ENCODE results near the gene YWHAG.
"Not testable (repeated sequence)": the region's sequence is repeated elsewhere in the genome, so short reads cannot be mapped to it uniquely, and the experiment has no call there.

The YWHAG gene

GRCh38 chr7:76358481-76359110 lies at the start of gene YWHAG:
Gene YWHAG, minus strand, starts transcription at chr7:76358991. Its CDS starts 183 bp downstream, at chr7:76358808.
- DNase-seq (ENCODE audit: low read depth in 2 of 2) = peak; percentile 72 to 74

- DNase-seq (ENCODE audit: low read depth in 2 of 2) = no peak
Measured at GRCh38 chr7:76408121-76408560, 49.4 kb upstream of the YWHAG start.

GRCh38 chr7:76407718-76408117 lies 48.9 kb upstream of the YWHAG start:
- no peak for DNase-seq (ENCODE audit: low read depth in 2 of 2)

DNA sequence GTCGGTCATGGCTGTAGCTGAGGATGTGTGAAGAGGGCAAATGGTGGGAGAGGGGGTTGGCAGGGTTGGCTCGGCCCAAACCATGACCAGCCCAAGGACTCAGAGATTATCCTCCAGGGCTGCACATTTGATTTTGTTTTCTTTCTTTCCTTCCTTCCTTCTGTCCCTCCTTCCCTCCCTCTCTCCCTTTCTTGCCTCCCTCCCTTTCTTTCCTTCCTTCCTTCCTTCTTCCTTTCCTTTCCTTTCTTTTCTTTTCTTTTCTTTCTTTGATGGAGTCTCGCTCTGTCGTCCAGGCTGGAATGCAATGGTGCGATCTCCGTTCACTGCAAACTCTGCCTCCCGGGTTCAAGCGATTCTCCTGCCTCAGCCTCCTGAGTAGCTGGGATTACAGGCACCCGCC lies 46.9 kb upstream of the YWHAG start:
- DNase-seq (ENCODE audit: low read depth in 2 of 2) = no peak

DNA sequence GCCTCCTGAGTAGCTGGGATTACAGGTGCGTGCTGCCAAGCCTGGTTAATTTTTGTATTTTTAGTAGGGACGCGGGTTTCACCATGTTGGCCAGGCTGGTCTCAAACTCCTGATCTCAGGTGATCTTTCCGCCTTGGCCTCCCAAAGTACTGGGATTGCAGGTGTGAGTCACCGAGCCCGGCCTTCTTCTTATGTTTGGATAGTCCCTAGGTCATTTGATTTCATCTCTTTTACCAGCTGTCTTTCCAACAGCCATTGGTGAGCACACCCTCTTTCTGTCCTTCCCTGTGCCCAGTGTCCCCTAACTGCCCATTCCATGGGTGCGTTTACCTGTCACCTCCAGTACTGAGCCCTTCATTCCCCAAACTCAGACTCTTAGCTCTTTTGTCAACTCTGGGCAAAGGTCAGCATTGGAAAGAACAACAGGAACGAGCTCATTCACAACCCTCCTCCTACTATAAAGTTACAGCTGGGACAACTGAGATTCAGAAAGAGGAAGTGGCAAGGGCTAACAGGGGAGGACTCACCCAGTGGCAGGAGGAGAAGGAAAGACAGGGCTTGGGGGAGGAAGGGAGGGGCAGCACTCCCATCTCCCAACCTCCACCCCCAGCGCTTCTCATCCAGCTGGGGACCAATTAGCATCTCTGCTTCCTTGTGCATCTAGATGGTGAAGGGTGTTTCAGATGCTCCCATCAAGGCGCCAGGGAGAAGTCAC lies 45.1 kb upstream of the YWHAG start:
- no peak for DNase-seq (ENCODE audit: low read depth in 2 of 2)

DNA sequence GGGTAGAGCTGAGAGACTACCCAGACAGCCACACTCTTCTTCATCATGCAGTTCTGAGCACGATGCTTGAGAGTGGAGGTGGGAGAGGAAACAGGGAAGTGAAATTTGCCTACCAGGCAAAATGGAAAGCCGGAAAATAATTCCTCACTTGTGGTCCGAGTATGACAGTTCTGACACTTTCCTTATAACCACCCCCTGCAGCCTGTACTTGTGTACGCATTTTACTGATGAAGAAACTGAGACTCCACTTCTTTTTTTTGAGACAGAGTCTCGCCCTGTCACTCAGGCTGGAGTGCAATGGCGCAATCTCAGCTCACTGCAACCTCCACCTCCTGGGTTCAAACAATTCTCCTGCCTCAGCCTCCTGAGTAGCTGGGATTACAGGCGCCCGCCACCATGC lies 44.3 kb upstream of the YWHAG start:
- DNase-seq (ENCODE audit: low read depth in 2 of 2) = not testable (repeated sequence)

- DNase-seq (ENCODE audit: low read depth in 2 of 2) = no peak
Measured at GRCh38 chr7:76400248-76400647, 41.5 kb upstream of the YWHAG start.

- DNase-seq (ENCODE audit: low read depth in 2 of 2) = peak; percentile 57 to 82
Measured at GRCh38 chr7:76397409-76398183, 38.8 kb upstream of the YWHAG start.

- no peak for DNase-seq (ENCODE audit: low read depth in 2 of 2)
Measured at GRCh38 chr7:76396864-76397263, 38.1 kb upstream of the YWHAG start.

DNA sequence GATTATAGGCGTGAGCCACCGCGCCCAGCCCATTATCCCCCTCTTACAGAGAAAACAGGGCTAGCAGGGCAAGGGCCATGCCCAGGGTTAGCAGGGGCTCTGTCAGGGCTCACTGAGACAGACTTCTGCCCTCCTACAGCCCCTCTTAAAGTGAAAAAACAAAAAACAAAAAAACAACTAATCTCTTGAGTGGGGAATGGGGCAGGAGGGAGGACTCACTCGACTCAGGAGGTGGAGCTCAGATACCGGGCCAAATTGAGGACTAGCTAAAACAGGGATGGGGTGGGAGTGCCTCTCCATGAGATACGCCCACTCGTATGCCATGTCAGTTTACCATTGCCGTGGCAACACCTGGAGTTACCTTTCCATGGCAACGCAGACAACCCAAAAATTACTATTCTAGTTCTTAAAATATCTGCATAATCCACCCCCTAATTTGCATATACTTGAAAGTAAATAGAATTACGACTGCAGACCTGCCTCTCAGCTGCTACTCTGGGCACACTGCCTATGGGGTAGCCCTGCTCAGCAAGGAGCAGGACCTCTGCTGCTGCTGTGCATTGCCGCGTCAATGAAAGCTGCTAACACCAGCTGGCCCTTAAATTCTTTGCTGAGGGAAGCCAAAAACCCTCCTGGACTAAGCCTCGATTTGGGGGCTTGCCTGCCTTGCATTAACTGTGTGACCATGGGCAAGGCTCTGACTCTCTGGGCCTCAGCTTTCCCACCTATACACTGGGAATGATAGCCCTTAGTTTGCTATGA lies 37.4 kb upstream of the YWHAG start:
- DNase-seq (ENCODE audit: low read depth in 2 of 2) = no peak

GRCh38 chr7:76395605-76395964 lies 36.8 kb upstream of the YWHAG start:
- DNase-seq (ENCODE audit: low read depth in 2 of 2) = not testable (repeated sequence)

DNA sequence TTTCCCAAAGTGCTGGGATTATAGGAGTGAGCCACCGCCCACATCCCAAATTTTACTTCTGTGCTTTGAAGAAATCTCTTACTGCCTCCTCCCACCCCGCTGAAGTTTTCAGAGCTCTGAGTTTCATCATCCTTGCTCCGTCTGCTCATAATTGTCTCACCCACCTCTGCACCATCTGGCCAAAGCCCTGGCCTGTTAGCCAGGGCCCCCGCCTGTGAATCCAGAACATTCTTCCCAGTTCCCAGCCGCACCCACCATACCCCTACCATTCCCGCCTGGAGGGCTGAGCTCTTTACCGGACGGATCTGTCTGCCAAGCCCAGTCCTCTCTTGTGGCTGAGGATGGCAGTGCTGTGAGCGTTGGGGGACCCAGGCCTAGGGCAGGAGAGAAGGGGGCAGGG lies 36.2 kb upstream of the YWHAG start:
- no peak for DNase-seq (ENCODE audit: low read depth in 2 of 2)

DNA sequence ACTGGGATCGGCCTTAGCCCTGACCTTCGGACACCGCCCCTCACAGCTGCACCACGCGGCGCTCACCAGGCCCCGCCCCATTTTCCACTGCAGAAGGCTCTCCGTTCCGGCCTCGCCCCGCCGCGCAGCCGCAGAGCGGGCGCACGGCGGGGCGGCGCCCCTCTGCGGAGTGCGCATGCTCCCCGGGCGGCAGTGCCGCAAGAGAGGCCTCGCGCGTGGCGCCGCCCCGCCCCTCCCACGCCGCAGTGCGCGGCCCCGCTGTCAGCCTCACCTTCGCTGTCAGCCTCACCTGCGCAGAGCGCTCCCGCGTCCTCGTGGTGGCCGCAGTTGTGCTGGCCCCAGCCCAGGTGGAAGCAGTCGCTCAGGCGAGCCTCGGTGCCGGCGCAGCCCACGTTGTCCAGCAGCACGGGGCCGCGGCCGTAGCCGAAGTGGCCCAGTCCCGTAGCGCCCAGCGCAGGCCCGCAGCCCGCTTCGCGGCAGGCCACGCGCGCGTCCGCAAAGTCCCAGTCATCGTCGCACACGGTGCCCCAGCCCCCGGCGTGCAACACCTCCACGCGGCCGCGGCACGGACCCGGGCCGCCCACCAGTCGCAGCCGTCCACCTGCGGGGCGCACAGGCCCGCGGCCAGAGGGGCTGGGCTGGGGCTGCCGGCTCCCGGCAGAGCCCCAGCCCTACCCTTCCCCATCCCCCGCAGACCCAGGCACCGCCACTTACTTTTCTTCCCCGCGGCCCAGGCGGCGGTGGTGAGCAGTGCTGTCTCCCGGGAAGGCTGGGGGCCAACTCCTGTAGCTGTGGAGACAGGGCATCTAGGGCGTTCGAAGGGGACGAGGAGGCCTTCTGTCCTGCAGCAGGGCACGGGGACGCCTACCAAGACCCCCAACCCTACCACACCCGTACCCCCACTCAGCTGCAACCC lies 34.6 kb upstream of the YWHAG start:
- DNase-seq (ENCODE audit: low read depth in 2 of 2) = peak; percentile 84 to 87

DNA sequence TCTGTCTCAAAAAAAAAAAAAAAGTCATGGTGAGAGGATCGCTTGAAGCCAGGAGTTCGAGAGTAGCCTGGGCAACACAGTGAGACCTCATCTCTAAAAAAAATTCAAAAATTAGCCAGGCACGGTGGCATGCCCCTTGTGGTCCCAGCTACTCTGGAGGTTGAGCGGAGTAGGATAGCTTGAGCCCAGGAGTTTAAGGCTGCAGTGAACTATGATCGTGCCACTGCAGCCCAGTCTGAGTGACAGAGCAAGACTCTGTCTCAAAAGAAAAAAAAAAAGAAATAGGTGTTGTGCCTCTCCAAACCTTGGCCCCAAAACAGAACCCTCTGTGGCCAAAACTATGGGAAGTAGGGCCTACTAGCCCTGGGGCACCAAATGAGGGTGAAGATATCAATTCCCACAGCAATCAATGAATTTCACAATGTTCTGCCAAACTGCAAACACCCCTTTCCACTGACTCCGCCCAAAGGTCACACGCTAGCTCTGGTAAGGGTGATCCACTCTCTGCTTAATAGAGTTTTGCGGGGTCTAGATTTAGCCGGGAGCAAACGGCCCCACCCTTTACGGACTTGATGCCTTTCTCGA lies 33.8 kb upstream of the YWHAG start:
- no peak for DNase-seq (ENCODE audit: low read depth in 2 of 2)

DNA sequence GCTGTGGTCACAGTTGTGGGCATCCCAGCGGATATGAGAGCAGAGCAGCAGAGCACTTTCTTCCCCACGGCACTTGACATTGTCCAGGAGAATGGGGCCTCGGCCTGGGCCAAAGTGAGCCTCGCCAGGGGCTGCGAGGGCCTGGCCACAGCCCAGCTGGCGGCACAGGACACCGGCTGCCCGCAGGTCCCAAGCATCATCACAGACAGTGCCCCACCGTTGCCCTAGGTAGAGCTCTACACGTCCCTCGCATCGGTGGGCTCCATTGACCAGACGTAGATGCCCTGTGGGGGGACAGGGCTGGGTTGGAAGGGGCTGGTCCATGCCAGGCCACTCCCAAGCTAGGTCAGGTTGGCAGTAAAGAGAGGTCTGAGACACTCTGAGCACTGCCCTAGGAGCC lies 31.3 kb upstream of the YWHAG start:
- DNase-seq (ENCODE audit: low read depth in 2 of 2) = no peak

DNA sequence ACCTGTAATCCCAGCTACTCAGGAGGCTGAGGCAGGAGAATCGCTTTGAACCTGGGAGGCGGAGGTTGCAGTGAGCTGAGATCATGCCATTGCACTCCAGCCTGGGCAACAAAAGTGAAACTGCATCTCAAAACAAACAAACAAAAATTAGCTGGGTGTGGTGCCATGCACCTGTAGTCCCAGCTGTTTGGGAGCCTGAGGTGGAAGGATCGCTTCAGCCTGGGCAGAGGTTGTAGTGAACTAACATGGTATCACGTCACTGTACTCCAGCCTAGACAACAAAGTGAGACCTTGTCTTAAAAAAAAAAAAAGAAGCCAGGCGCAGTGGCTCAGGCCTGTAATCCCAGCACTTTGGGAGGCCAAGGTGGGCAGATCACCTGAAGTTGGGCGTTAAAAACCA lies 29.0 kb upstream of the YWHAG start:
- DNase-seq (ENCODE audit: low read depth in 2 of 2) = not testable (repeated sequence)

DNA sequence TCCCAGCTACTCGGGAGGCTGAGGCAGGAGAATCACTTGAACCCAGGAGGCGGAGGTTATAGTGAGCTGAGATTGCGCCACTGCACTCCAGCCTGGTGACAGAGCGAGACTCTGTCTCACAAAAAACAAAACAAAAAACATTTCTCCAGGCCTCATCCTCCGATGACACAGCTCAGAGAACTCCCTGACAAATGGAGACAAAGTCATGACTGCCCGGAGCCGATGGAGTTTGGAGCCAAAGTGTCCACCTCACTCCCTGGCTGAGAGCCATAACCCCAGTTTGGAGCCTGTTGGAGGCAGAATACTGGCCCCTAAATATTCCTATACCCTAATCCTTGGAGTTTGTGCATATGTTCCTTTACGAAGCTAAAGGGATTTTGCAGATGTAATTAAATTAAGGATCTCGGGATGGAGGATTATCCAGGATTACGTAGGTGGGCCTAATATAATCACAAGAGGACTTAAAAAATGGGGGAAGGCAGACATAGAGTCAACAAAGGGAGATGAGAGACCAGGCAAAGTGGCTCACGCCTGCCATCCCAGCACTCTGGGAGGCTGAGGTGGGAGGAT lies 28.0 kb upstream of the YWHAG start:
- DNase-seq (ENCODE audit: low read depth in 2 of 2) = no peak

- DNase-seq (ENCODE audit: low read depth in 2 of 2) = no peak
Measured at GRCh38 chr7:76383089-76383944, 24.5 kb upstream of the YWHAG start.

GRCh38 chr7:76381814-76382213 lies 23.0 kb upstream of the YWHAG start:
- DNase-seq (ENCODE audit: low read depth in 2 of 2) = no peak
